ENCODE data around the gene RAP1GAP.

Gene RAP1GAP

GRCh38 chr1:21647431-21648351, 21.5 kb downstream of the RAP1GAP start:
- peak; percentile 73 for DNase-seq (ENCODE audit: low spot score)
- TF ChIP-seq CTCF (IDR thresholded peaks at IDR 0.05; ENCODE audit: borderline replicate concordance, control extremely low read depth, extremely low read depth, insufficient read depth, missing control alignments): no peak
- in situ Hi-C loops (cut with MboI; ENCODE audit: low sequenced_read_pairs, unreplicated experiment): no loop called here

- in situ Hi-C loops (cut with MboI; ENCODE audit: low sequenced_read_pairs, unreplicated experiment): no loop called here
- DNase-seq (ENCODE audit: low spot score): no peak
- no peak for TF ChIP-seq CTCF (IDR thresholded peaks at IDR 0.05; ENCODE audit: borderline replicate concordance, control extremely low read depth, extremely low read depth, insufficient read depth, missing control alignments)
These were observed 23.6 kb downstream of the RAP1GAP start for GRCh38 chr1:21645550-21645949.

GRCh38 chr1:21644906-21645305, 24.3 kb downstream of the RAP1GAP start:
- in situ Hi-C loops (cut with MboI; ENCODE audit: low sequenced_read_pairs, unreplicated experiment): no loop called here
- TF ChIP-seq CTCF (IDR thresholded peaks at IDR 0.05; ENCODE audit: borderline replicate concordance, control extremely low read depth, extremely low read depth, insufficient read depth, missing control alignments): no peak
- DNase-seq (ENCODE audit: low spot score): no peak

- TF ChIP-seq CTCF (IDR thresholded peaks at IDR 0.05; ENCODE audit: borderline replicate concordance, control extremely low read depth, extremely low read depth, insufficient read depth, missing control alignments): no peak
- DNase-seq (ENCODE audit: low spot score): no peak
- in situ Hi-C loops (cut with MboI; ENCODE audit: low sequenced_read_pairs, unreplicated experiment): no loop called here
These were observed 24.8 kb downstream of the RAP1GAP start for GRCh38 chr1:21644348-21644747.

GRCh38 chr1:21643624-21644023, 25.5 kb downstream of the RAP1GAP start:
- DNase-seq (ENCODE audit: low spot score): no peak
- in situ Hi-C loops (cut with MboI; ENCODE audit: low sequenced_read_pairs, unreplicated experiment): no loop called here
- no peak for TF ChIP-seq CTCF (IDR thresholded peaks at IDR 0.05; ENCODE audit: borderline replicate concordance, control extremely low read depth, extremely low read depth, insufficient read depth, missing control alignments)

- no peak for TF ChIP-seq CTCF (IDR thresholded peaks at IDR 0.05; ENCODE audit: borderline replicate concordance, control extremely low read depth, extremely low read depth, insufficient read depth, missing control alignments)
- in situ Hi-C loops (cut with MboI; ENCODE audit: low sequenced_read_pairs, unreplicated experiment): no loop called here
- no peak for DNase-seq (ENCODE audit: low spot score)
These were observed 27.0 kb downstream of the RAP1GAP start for GRCh38 chr1:21641967-21642739.
